ENCODE measurements around the gene MAX.

MAX gene

GRCh38 chr14:65102441-65103149 lies at the start of gene MAX:
Gene MAX (minus strand): TSS chr14:65102517. CDS start chr14:65102339, 178 bp downstream.
- peak within 1 kb of the TSS; percentile 89 for H3K4me3 ChIP-seq (ENCODE audit: low read depth, low read length)
- TF ChIP-seq CTCF (IDR thresholded peaks at IDR 0.05; ENCODE audit: low read depth, low read length), result no peak

- no peak overlapping the region for H3K4me3 ChIP-seq (ENCODE audit: low read depth, low read length)
These were observed 49.3 kb upstream of the MAX start for GRCh38 chr14:65151609-65151956.

GRCh38 chr14:65150898-65151608 lies 48.7 kb upstream of the MAX start:
- no peak for TF ChIP-seq CTCF (IDR thresholded peaks at IDR 0.05; ENCODE audit: low read depth, low read length)
- H3K4me3 ChIP-seq (ENCODE audit: low read depth, low read length), result no peak overlapping the region

More at GRCh38 chr14:65151609-65151956, 49.3 kb upstream of the MAX start:
- no peak for TF ChIP-seq CTCF (IDR thresholded peaks at IDR 0.05; ENCODE audit: low read depth, low read length)

GRCh38 chr14:65149116-65149515 lies 46.8 kb upstream of the MAX start:
- TF ChIP-seq CTCF (IDR thresholded peaks at IDR 0.05; ENCODE audit: low read depth, low read length), result no peak

GRCh38 chr14:65144170-65144569 lies 41.9 kb upstream of the MAX start:
- TF ChIP-seq CTCF (IDR thresholded peaks at IDR 0.05; ENCODE audit: low read depth, low read length), result no peak
- no peak overlapping the region for H3K4me3 ChIP-seq (ENCODE audit: low read depth, low read length)

More at GRCh38 chr14:65149116-65149515, 46.8 kb upstream of the MAX start:
- no peak overlapping the region for H3K4me3 ChIP-seq (ENCODE audit: low read depth, low read length)

GRCh38 chr14:65142914-65143625 lies 40.8 kb upstream of the MAX start:
- TF ChIP-seq CTCF (IDR thresholded peaks at IDR 0.05; ENCODE audit: low read depth, low read length), result no peak
- no peak overlapping the region for H3K4me3 ChIP-seq (ENCODE audit: low read depth, low read length)

- H3K4me3 ChIP-seq (ENCODE audit: low read depth, low read length), result no peak overlapping the region
- TF ChIP-seq CTCF (IDR thresholded peaks at IDR 0.05; ENCODE audit: low read depth, low read length), result no peak
These were observed 40.1 kb upstream of the MAX start for GRCh38 chr14:65142429-65142828.

Measured in WI38 (cell line).